Measurements from ENCODE around the gene CYP4A11.

DNA sequence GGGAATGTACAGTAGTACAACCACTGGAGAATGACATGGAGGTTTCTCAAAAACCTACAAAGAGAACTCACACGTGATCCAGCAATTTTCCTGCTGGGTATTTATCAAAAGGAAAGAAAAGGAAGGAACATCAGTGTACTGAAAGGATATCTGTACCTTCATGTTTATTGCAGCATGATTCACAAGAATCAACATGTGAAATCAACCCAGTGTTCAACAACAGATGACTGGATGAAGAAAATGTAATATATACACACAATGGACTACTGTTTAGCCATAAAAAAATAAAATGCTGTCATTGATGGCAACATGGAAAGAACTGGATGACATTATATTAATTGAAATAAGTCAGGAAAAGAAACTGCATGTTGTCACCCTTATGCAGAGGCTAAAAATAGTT, 19.0 kb upstream of the CYP4A11 start:
- TF ChIP-seq, protein P1, sequence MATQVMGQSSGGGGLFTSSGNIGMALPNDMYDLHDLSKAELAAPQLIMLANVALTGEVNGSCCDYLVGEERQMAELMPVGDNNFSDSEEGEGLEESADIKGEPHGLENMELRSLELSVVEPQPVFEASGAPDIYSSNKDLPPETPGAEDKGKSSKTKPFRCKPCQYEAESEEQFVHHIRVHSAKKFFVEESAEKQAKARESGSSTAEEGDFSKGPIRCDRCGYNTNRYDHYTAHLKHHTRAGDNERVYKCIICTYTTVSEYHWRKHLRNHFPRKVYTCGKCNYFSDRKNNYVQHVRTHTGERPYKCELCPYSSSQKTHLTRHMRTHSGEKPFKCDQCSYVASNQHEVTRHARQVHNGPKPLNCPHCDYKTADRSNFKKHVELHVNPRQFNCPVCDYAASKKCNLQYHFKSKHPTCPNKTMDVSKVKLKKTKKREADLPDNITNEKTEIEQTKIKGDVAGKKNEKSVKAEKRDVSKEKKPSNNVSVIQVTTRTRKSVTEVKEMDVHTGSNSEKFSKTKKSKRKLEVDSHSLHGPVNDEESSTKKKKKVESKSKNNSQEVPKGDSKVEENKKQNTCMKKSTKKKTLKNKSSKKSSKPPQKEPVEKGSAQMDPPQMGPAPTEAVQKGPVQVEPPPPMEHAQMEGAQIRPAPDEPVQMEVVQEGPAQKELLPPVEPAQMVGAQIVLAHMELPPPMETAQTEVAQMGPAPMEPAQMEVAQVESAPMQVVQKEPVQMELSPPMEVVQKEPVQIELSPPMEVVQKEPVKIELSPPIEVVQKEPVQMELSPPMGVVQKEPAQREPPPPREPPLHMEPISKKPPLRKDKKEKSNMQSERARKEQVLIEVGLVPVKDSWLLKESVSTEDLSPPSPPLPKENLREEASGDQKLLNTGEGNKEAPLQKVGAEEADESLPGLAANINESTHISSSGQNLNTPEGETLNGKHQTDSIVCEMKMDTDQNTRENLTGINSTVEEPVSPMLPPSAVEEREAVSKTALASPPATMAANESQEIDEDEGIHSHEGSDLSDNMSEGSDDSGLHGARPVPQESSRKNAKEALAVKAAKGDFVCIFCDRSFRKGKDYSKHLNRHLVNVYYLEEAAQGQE (IDR thresholded peaks at IDR 0.05): no peak
- TF ChIP-seq, protein P2, sequence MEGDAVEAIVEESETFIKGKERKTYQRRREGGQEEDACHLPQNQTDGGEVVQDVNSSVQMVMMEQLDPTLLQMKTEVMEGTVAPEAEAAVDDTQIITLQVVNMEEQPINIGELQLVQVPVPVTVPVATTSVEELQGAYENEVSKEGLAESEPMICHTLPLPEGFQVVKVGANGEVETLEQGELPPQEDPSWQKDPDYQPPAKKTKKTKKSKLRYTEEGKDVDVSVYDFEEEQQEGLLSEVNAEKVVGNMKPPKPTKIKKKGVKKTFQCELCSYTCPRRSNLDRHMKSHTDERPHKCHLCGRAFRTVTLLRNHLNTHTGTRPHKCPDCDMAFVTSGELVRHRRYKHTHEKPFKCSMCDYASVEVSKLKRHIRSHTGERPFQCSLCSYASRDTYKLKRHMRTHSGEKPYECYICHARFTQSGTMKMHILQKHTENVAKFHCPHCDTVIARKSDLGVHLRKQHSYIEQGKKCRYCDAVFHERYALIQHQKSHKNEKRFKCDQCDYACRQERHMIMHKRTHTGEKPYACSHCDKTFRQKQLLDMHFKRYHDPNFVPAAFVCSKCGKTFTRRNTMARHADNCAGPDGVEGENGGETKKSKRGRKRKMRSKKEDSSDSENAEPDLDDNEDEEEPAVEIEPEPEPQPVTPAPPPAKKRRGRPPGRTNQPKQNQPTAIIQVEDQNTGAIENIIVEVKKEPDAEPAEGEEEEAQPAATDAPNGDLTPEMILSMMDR (IDR thresholded peaks at IDR 0.05; ENCODE audit: low read depth, low read length, missing input control): no peak
